NCI-H2107 (cell line): ENCODE results near the gene FCRLA.
A peak's percentile ranks its signal among the peaks of the same experiment; 100 is the strongest.

Experiments used
- DNase-seq: peaks from one replicate; lab custom pipeline; 2025; lab: John Stamatoyannopoulos, UW

FCRLA gene

DNA sequence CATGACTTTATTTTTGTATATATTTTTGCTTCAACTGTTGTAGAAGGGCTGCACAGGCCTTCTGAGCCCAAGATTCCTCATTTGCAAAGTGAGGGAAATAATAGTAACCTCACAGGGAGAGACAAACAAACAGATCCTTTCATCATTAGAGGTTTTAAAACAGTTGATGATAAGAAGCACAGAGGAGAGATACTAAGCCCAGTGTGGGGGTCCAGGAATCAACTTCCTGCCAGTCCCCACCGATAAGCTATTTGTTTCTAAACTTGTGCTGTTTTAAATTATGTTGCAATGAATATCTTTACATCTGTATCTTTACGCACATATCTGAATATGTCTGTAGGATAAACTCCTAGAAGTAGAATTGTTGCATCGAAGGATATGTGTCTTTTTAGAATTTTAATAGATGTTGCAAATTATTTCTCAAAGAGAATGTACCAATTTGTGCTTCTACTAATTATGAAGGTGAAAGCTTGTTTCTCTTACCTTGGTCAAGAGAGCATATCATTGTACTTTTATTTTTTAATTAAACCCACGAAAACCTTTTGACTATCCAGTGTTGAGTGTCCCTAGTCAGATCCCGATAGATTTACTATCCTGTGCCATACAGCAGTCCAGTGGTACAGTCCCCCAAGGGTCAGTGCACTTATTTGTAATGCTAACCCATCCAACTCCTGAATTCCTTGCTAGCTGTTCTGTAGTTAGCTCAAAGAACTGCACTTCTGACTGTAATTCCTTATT is 25.1 kb downstream of the FCRLA start:
- no peak for DNase-seq

DNA sequence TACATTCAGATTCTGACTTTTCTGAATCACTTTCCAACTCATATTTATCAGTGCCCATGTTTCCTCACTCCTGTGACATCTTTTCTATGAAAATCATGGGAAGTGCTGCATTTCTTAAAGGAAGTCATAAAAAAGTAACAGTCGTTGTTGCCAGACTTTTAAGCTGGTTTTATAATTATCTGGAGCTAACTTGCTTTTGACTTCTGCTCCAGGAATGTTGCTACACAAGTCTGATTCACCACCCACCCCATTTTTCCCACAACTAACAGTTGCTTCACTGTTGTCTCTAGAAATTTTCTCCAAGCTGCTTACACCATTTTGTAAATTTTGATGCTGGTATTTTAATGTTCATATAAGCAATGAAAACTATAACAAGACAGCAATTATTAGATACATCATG is 26.5 kb downstream of the FCRLA start:
- DNase-seq: no peak

- no peak for DNase-seq
Observed at GRCh38 chr1:161735837-161736236, 28.8 kb downstream of the FCRLA start.

DNA sequence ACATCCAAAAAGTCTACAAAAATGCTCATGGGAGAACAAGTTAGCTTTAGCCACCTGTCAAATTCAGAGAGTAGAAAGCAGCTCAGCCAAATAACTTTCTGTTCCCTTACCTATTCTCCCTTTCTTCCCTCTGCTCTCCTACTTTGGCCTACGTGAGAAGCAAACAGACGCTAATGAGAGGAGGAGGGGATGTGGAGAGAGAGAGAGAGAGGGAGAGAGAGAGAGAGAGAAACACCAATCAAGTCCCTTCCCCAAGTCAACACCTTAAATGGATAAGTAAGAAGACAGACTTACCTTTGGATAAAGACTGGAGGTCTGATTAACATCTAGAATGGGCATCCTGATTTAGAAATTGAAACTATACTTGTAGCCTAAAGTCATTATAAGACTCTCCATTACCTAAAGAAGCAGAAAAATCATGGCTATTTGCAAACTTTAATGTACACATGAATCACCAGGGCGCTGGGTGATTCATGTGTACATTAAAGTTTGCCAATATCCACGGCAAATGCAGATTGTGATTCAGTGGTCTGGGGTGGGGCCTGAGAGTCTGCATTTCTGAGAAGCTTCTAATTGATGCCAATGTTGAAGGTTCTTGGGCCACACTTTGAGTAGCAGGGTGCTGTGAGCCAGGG is 29.4 kb downstream of the FCRLA start:
- no peak for DNase-seq

DNA sequence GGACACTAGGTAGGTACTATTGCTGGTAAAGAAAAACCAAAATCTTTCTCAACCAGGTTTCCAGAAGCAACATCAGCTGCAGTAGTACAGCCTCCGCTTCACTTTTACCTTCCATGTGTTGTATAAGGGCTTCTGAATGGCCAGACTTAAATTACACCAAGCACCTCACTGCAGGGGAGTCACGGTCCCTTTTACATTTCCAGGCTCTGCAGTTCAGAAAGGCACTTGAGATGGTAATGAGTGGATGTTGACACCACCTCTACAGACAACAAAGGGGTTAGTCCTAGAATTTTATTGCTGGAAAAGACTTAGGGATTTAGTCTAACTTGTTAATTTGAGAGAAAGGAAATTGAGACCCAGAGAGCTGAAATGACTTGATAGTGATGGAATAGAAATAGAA is 30.6 kb downstream of the FCRLA start:
- peak; percentile 35 for DNase-seq

- DNase-seq: no peak
Observed at GRCh38 chr1:161738627-161739287, 31.7 kb downstream of the FCRLA start.

- DNase-seq: no peak
Observed at GRCh38 chr1:161739865-161740566, 33.0 kb downstream of the FCRLA start.

- DNase-seq: no peak
Observed at GRCh38 chr1:161740921-161741320, 33.9 kb downstream of the FCRLA start.

DNA sequence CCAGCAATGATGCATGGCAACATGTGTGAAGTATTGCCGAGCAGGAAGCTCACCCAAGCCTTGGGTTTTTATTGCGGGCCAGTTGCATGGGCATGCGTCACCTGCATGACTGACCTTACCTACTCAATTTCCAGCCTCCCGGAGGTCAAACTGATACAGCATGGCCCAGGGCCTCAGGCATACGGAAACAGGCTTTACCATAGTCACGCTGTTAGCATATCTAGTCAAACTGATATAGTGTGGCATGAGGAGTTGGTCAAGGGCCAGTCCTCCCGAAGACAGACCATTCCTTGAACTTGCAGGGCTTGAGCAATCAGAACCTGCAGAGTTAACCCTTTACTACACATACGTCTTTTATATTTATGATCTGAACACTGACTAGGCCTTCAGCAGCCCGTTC is 36.2 kb downstream of the FCRLA start:
- DNase-seq: no peak

DNA sequence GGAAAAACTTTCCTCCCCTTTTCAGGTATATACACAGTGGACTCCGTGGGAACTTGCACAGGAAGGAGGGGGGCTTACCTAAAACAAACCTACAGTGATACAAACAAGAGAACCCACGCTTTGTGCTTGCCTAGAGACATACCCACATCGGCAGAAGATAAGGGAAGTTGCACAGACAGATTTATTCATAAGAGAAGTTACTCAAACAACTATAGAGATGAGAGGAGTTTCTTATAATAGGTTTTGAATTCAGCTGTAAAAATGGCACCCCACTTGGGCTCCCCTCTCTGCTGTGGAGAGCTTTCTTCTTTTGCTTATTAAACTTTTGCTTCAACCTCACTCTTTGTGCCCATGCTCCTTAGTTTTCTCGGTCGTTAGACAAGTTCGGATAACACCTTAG is 40.8 kb downstream of the FCRLA start:
- DNase-seq: no peak

GRCh38 chr1:161749509-161750407 is 42.7 kb downstream of the FCRLA start, which contains the start of gene DUSP12:
Gene DUSP12 (plus strand): TSS chr1:161749786. CDS start chr1:161749802, 16 bp downstream.
- peak; percentile 95 for DNase-seq

- no peak for DNase-seq
Observed at GRCh38 chr1:161763522-161764098, 56.6 kb downstream of the FCRLA start.
